ENCODE results near the gene HK1.

HK1 gene

GRCh38 chr10:69232252-69232651 is 46.0 kb upstream of the HK1 start:
- peak; percentile 96 for ATAC-seq
- no peak for TF ChIP-seq ZFP30 (CRISPR knock-in tag; IDR thresholded peaks at IDR 0.05)
- TF ChIP-seq RARB (CRISPR knock-in tag; IDR thresholded peaks at IDR 0.05), result no peak
- TF ChIP-seq PATZ1 (CRISPR knock-in tag; IDR thresholded peaks at IDR 0.05; ENCODE audit: borderline replicate concordance), result no peak
- TF ChIP-seq BACH2 (CRISPR knock-in tag; IDR thresholded peaks at IDR 0.05; ENCODE audit: borderline replicate concordance), result no peak
- TF ChIP-seq ZNF8 (CRISPR knock-in tag; IDR thresholded peaks at IDR 0.05), result no peak
- TF ChIP-seq ZC3H10 (CRISPR knock-in tag; IDR thresholded peaks at IDR 0.05), result no peak
- no peak for TF ChIP-seq GLIS3 (CRISPR knock-in tag; IDR thresholded peaks at IDR 0.05)
- TF ChIP-seq, protein P1, sequence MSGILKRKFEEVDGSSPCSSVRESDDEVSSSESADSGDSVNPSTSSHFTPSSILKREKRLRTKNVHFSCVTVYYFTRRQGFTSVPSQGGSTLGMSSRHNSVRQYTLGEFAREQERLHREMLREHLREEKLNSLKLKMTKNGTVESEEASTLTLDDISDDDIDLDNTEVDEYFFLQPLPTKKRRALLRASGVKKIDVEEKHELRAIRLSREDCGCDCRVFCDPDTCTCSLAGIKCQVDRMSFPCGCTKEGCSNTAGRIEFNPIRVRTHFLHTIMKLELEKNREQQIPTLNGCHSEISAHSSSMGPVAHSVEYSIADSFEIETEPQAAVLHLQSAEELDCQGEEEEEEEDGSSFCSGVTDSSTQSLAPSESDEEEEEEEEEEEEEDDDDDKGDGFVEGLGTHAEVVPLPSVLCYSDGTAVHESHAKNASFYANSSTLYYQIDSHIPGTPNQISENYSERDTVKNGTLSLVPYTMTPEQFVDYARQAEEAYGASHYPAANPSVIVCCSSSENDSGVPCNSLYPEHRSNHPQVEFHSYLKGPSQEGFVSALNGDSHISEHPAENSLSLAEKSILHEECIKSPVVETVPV (CRISPR knock-in tag; IDR thresholded peaks at IDR 0.05), result no peak
- TF ChIP-seq TSHZ2 (CRISPR knock-in tag; IDR thresholded peaks at IDR 0.05), result no peak
- TF ChIP-seq ZNF565 (CRISPR knock-in tag; conservative IDR thresholded peaks at IDR 0.05; ENCODE audit: low read depth), result no peak
- TF ChIP-seq ARNTL (CRISPR knock-in tag; IDR thresholded peaks at IDR 0.05; ENCODE audit: borderline replicate concordance, low read depth), result no peak
- no peak for TF ChIP-seq ISL1 (CRISPR knock-in tag; IDR thresholded peaks at IDR 0.05)
- no peak for TF ChIP-seq CSDC2 (CRISPR knock-in tag; IDR thresholded peaks at IDR 0.05)
- TF ChIP-seq, protein P2, sequence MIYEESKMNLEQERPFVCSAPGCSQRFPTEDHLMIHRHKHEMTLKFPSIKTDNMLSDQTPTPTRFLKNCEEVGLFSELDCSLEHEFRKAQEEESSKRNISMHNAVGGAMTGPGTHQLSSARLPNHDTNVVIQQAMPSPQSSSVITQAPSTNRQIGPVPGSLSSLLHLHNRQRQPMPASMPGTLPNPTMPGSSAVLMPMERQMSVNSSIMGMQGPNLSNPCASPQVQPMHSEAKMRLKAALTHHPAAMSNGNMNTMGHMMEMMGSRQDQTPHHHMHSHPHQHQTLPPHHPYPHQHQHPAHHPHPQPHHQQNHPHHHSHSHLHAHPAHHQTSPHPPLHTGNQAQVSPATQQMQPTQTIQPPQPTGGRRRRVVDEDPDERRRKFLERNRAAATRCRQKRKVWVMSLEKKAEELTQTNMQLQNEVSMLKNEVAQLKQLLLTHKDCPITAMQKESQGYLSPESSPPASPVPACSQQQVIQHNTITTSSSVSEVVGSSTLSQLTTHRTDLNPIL (CRISPR knock-in tag; IDR thresholded peaks at IDR 0.05; ENCODE audit: low read depth), result no peak
- no peak for TF ChIP-seq ZFP3 (CRISPR knock-in tag; IDR thresholded peaks at IDR 0.05)
- TF ChIP-seq TCF4 (CRISPR knock-in tag; IDR thresholded peaks at IDR 0.05; ENCODE audit: borderline replicate concordance), result no peak
- no peak for TF ChIP-seq ZNF70 (CRISPR knock-in tag; IDR thresholded peaks at IDR 0.05)
- no peak for TF ChIP-seq OSR1 (CRISPR knock-in tag; IDR thresholded peaks at IDR 0.05)
- TF ChIP-seq TOX (CRISPR knock-in tag; IDR thresholded peaks at IDR 0.05; ENCODE audit: borderline replicate concordance), result no peak

DNA sequence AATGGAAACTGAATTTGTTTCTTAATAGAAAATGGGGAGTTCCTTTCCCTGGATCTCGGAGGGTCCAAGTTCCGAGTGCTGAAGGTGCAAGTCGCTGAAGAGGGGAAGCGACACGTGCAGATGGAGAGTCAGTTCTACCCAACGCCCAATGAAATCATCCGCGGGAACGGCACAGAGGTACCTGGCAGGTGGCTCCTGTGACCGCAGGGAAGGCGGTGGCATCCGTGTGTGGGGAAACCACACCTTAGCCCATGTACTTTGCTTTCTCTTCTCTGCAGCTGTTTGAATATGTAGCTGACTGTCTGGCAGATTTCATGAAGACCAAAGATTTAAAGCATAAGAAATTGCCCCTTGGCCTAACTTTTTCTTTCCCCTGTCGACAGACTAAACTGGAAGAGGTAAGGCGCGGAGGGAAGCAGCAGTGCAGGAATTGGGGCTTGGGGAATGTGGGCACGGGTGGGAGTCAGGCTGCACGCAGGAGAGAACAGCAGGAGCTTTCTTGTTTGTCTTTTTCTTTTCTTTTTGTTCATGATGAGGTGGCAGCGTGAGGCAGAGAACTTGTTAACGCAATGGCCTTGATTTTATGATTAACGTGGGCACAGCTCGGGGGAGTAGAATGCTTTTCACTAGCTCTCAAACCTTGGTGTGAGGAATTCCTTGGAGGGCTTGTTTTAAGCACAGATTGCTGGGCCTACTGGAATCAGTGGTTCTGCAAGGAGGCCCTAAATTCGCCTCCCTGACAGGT is 45.4 kb upstream of the HK1 start:
- ATAC-seq, result no peak
- no peak for TF ChIP-seq RARB (CRISPR knock-in tag; IDR thresholded peaks at IDR 0.05)
- TF ChIP-seq, protein P2 (CRISPR knock-in tag; IDR thresholded peaks at IDR 0.05; ENCODE audit: low read depth), result no peak
- no peak for TF ChIP-seq TSHZ2 (CRISPR knock-in tag; IDR thresholded peaks at IDR 0.05)
- TF ChIP-seq OSR1 (CRISPR knock-in tag; IDR thresholded peaks at IDR 0.05), result no peak
- TF ChIP-seq ZFP30 (CRISPR knock-in tag; IDR thresholded peaks at IDR 0.05), result no peak
- no peak for TF ChIP-seq ZNF565 (CRISPR knock-in tag; conservative IDR thresholded peaks at IDR 0.05; ENCODE audit: low read depth)
- no peak for TF ChIP-seq ESRRG (CRISPR knock-in tag; IDR thresholded peaks at IDR 0.05)
- TF ChIP-seq, protein P1 (CRISPR knock-in tag; IDR thresholded peaks at IDR 0.05), result no peak
- TF ChIP-seq CSDC2 (CRISPR knock-in tag; IDR thresholded peaks at IDR 0.05), result no peak
- TF ChIP-seq PATZ1 (CRISPR knock-in tag; IDR thresholded peaks at IDR 0.05; ENCODE audit: borderline replicate concordance), result no peak
